Eye (tissue), 1 donor: ENCODE data around the gene SLC12A6.
"Not testable (repeated sequence)": the region's sequence is repeated elsewhere in the genome, so short reads cannot be mapped to it uniquely, and the experiment has no call there.

ENCODE experiments used
- DNase-seq: peaks from one replicate; pipeline ENCODE4 v3.0.0-alpha.2; 2015

The SLC12A6 gene

DNA sequence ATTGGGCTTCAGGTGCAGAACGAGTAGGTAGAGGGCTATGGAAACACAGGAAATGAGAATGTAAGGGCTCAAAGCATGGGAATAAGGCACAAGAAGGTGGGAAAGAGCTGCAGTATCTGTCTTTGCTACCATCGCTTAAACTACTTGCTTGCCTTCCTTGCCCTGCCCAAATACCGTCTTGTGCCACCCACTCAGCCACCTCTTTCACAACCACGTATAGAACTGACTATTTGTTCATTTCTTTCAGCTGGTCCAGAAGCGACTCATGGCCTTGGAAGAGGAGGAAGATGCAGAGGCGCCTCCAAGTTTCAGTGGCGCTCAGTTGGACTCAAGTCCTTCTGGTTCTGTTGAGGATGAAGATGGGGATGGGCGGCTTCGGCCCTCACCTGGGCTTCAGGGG, 17.7 kb upstream of the SLC12A6 start:
- no peak for DNase-seq

DNA sequence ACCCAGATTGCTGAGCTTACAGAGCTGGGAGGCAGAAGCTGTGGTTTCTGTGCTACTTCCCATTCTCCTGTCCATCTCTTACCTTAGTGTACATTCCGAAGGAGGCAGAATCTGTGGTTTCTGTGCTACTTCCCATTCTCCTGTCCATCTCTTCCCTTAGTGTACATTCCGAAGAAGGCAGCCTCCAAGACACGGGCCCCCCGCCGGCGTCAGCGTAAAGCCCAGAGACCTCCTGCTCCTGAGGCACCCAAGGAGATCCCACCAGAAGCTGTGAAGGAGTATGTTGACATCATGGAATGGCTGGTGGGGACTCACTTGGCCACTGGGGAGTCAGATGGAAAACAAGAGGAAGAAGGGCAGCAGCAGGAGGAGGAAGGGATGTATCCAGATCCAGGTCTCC, 16.7 kb upstream of the SLC12A6 start:
- no peak for DNase-seq

DNA sequence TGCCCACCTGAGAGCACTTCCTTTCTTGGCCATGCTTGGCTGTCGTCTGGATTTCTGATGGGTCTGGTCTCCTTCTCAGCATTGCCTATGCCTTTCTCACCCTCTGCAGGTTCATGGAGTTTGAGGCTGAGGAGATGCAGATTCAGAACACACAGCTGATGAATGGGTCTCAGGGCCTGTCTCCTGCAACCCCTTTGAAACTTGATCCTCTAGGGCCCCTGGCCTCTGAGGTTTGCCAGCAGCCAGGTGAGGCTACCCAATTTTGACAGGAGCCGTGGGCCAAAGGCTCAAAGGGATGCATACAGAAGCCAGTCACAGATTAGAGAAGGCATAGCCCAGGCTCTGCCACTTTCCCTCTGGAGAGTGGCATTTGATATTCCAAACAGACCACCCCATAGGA, 16.0 kb upstream of the SLC12A6 start:
- DNase-seq, result no peak

DNA sequence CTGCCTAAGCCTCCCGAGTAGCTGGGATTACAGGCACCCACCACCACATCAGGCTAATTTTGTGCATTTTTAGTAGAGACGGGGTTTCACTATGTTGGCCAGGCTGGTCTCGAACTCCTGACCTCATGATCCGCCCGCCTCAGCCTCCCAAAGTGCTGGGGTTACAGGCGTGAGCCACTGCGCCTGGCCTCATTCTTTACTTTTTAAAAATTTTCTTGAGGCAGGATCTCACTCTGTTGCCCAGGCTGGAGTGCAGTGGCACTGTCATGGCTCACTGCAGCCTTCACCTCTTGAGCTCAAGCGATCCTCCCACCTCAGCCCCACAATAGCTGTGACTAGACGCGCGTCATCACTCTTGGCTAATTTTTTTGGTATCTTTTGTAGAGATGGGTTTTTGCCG, 15.4 kb upstream of the SLC12A6 start:
- not testable (repeated sequence) for DNase-seq

DNA sequence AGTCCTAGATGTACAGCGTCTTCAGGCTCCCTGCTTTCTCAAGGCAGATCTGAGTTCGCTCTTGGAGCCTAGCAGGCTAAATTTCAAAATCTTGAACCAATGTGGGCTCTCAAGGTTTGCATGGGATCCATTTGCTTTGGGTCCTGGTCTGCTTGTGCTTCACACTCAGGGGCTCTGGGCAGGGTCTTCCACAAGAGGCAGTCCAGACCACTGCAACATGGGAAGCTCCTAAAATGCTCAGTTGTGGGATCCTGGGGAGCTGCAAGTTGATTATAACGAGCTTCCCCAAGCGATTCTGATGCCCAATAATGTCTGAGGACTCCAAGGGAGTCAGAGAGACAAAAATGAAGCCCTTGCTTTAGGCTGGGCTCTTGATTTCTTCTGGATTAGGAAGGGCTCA, 12.2 kb upstream of the SLC12A6 start:
- DNase-seq, result no peak

DNA sequence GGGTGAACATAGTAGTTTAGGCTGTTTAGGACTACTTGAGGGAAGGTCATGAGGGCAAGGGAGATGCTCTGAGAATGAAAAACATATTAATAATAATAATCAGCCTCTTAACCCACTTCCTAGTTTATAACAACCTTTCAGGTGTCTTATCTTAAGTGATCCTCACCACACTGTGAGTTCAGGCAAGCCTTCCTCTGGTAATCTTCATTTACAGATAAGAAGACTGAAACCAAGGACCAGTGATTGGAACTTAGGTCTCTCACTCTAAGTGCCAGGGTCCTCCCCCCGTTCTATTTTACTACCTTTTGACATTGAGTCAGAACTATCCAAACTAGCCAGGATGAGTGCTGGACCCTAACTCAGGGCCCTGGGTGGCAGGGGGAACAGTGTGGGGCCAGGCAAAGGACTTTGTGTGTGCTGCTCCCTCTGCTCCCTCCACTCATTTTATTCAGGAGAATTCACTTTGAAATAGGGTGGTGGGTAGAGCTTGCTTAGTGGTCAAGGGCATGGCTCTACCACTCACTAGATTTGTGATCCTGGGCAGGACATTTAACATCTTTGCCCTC, 11.2 kb upstream of the SLC12A6 start:
- DNase-seq, result no peak

DNA sequence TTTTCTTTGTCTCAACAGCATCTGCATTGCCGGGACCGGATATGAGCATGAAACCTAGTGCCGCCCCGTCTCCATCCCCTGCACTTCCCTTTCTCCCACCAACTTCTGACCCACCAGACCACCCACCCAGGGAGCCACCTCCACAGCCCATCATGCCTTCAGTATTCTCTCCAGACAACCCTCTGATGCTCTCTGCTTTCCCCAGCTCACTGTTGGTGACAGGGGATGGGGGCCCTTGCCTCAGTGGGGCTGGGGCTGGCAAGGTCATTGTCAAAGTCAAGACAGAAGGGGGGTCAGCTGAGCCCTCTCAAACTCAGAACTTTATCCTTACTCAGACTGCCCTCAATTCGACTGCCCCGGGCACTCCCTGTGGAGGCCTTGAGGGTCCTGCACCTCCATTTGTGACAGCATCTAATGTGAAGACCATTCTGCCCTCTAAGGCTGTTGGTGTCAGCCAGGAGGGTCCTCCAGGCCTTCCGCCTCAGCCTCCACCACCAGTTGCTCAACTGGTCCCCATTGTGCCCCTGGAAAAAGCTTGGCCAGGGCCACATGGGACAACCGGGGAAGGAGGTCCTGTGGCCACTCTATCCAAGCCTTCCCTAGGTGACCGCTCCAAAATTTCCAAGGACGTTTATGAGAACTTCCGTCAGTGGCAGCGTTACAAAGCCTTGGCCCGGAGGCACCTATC, 10.5 kb upstream of the SLC12A6 start:
- no peak for DNase-seq

DNA sequence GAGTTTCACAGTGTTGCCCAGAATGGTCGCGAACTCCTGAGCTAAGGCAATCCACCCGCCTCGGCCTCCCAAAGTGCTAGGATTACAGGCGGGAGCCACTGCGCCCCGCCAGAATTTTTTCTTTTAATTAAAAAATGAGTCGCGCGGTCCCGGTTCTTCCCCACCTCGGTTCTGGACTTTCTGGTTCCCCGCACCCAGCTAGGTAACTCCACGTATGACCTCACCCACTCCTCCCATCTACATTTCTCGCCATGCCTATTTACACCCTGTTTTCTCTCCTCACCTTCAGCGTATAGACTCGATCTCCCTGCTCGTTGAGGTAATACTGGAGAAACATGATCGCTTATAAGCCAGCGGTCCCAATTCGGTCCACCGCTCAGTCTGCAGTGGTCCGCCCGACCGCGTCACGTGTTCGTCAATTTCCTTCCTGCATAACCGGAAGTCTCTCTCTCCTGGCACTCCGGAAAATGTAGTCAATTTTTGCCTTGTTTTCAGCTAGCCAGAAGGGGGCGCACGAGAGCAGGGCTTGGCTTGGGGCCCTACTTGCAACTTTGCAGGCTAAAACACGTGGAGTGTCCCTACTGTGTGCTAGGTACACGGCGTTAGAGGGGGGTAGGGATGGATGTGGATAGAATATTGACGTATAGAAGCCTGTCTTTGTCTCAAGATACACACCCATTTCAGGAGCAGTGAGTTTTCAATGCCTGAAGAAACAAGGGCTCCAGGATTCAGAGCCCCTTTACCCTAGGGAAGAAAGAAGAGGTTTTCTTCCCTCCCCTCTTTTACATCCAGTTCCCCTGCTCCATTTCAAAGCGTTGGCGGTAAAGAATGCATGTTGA, 5.4 kb upstream of the SLC12A6 start, which contains the start of the genes NOP10 and NUTM1:
TSS of gene NOP10 (minus strand) at position 400 of the 839 bp plus-strand sequence. CDS start at position 337, 63 bp downstream.
TSS of gene NUTM1 (plus strand) at position 579 of the 839 bp plus-strand sequence. CDS start 382 bp downstream, outside the sequence.
- DNase-seq, result peak; percentile 96

DNA sequence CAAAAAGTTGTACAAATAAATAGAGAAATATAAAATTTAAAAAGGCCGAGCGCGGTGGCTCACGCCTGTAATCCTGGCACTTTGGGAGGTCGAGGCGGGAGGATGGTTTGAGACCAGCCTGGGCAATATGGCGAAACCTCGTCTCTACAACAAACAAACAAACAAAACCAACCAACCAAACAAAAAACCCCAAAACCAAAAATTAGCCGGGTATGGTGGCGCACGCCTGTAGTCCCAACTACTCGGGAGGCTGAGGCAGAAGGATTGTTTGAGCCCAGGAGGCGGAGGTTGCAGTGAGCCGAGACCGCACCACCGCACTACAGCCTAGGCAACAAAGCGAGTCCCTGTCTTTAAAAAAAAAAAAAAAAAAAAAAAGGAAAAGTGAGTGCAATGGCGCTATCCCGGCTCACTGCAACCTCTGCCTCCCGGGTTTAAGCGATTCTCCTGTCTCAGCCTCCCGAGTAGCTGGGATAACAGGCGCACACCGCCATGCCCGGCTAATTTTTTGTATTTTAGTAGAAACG, 4.7 kb upstream of the SLC12A6 start:
- not testable (repeated sequence) for DNase-seq

DNA sequence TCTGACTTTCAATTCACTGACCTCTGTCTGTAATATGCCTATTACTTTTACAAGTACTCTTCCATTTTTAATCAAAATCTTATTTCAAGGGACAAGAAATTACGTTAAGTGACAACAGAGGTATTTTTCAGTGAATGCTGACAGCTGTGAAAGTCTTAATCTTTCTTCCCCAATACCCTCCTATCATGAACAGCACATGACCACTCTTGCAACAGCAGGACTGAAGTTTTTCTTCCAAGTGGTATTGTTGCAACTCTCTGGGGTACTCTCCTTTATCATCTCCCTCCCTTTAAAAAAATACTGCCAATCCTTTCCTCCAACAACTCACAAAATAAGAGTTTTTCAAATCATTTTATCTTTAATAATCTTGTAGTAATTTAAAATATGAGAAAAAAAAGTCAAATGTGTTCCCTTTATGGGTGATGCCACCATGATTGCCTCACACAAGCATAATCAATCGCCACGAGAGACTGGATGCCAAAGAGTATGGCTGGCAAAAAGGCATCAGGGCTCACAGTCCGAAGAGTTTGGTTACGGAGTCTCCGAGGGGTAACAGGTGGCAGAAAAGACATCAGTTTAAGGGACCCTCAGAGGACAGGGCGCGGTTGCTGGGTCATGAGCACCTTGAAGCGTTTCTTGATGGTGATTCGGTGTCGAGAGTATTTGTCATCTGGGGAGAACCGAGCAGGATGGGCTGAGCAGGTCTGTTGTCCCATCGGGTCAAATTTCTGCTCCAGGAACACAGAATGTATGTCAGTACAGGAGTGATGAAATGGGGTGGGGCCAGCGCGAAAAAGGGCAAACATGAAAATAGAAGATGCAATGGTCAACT, 4.0 kb upstream of the SLC12A6 start:
- DNase-seq, result no peak

DNA sequence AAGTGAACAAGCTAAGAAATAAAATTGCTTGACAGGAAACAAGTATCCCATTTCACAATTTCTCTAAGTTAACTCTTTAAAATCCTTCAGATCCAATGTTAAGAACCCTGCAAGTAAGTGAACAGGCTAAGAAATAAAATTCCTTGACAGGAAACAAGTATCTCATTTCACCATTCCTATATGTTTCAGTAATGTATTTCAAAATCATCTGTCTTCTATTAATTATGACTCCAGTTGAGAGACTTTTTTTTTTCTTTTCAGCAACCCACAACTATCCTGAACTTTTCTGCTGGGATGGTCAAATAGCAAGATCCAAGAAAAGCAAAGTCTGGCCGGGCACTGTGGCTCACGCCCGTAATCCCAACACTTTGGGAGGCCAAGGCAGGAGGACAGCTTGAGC, 2.4 kb upstream of the SLC12A6 start:
- DNase-seq, result no peak

DNA sequence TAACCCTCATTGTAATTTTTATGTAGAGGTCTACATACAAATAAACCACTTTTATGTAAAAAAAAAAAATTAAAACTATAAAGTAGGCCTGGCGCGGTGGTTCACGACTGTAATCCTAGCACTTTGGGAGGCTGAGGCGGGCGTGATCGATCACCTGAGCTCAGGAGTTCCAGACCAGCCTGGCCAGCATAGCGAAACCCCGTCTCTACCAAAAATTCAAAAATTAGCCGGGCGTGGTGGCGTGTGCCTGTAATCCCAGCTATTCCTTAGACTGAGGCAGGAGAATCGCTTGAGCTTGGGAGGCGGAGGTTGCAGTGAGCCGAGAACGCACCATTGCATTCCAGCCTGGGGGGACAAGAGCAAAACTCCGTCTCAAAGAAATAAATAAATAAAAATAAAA, 766 bp upstream of the SLC12A6 start:
- peak; percentile 13 for DNase-seq

DNA sequence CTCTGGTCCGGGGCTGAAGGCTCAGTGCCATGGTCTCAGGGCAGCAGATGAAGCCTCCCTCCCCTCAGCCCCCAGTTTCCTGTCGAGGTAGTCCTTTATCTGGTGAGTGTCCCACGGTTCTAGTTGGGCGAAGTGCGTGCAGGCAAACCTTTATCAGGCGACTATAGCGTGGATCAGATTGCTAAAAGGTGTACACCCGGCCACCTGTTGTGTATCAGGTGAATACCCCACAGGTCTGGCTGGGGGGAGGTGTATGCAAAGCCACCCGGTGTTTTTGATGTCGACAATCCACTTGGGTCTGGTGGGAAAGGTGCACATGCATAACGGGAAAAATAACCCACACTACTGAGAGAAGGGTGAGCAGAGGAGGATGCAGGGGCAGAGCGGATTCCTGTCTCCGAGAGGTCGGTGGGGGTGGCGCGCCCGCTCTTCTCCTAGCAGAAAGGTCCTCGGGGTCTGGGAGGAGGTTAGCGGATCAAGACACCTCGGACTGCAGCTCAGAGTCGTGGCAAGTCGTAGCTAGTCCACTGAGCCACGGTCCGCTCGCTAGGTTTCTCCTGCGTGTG, 507 bp downstream of the SLC12A6 start:
- no peak for DNase-seq

DNA sequence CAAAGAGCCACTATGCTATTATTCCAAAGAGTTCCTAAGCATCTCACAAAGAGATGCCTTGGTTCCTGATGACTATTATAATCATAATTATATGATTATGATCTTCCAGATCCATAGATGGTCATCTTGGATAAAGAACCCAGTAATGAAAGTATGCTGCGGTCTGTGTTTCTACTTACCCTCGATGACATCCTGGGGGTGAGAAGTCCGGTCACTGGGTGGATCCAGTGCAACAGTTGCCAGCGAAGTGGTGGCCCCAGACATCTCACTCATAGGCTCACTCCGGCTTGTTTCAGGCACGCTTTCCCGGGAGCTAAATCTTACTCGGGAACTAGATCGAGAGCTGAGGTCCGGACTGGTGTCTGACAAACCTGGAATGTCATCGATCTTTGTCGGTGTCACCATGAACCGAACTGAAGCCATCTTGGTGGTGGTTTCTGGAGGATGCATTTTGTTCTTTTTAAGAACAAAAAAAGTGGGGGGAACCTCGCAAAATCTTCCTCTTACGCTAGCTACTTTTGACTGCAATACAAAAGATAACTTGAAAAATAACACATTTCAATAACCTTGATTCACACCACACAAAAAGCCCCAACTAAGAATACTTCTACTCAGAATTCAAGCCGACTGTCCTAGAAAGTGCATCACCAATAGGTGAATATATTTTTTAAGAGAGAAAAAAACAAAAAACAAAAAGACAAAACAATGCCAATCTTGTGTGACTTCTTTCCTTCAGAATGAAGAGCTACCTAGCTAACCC, 1.2 kb downstream of the SLC12A6 start:
- no peak for DNase-seq

DNA sequence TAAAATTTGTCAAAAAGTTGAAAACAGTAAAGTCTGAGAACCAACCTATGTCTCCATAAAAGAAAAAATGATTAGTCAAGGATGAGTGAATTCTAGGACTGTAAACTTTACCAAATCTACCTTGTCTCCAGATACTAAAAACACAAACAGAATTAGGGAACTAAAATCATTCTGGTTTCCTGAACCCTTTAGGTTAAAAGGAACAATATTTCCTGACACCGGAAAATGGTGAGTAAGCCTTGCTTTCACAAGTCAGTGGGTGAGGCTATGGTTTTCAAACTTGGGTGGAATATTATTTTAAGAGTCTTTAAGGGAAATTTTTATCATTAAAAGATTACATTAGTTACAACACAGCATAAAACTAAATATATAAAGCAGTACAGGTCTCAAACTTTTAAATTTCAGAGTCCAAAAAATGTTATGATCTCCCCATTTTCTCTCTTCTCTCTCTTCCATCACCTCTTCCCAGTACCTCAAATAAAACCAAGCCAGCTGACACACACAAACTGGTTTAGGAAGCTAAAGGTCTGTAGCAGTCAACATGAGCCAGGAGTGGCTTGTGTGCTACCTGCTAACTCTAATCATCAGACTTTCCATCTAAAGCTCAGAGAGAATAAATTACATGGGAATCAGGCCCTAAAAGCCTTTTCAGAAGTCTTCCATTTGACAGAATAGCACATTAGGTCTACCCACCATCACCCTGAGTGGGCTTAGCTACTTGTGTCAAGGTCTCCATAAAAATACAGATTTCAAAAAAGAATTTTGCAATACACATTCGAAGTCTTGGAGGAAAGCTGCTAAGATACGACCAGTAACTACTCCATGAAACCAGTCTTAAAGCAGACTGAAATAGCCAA, 2.2 kb downstream of the SLC12A6 start:
- DNase-seq, result no peak

DNA sequence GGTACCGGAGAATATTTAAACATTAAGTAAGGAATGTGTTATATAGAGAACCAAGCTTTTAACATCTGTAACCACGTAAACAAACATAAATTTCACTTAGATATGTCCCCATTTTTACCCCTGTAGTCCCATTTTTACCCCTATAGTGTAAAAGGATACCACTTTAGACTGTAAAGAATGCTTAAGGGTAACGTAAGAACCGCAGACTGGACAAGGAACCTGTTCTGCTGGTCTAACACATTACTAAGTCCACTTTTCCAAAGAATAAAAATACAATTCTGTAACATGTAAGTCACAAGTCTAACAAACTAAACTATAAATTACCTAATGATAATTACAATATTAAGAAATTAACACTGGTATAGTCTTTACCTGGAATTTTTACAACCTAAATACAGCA, 2.9 kb downstream of the SLC12A6 start:
- DNase-seq, result no peak

DNA sequence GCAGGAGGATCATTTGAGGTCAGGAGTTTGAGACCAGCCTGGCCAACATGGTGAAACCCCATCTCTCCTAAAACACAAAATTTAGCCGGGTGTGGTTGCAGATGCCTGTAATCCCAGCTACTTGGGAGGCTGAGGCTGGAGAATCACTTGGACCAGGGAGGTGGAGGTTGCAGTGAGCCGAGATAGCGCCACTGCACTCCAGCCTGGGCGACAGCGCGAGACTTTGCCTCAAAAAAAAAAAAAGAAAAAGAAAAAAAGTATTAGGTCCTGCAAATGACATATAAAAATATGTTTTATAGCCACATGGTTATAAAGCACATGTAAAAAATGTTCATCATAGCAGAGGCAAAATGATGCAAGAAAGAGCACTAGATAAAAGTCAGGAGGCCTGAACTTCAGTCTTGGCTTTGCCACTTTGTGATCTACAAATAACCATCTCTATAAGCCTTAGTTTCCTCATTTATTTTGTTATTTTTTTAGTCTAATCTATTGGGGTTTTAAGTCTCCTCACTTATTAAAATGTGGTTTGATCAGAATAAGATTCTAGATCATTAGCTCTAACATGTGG, 4.9 kb downstream of the SLC12A6 start:
- no peak for DNase-seq

DNA sequence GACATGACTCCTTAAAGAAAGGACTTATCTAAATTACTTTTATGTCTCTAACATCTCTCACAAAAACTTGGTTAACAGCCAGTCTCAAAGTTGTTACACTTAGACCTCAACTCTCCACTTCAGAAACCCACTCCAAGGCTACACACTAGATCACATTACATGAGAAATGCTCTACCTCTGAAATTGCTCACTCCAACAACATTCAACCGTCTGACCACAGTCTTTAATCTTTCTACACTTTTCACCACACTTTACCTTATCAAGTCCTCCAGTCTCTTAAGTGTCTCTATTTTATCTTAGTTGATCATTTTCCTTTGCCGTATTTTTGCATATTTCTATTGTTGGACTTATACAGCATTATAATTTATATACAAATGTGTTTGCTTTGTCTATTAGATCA, 5.8 kb downstream of the SLC12A6 start:
- DNase-seq, result no peak

DNA sequence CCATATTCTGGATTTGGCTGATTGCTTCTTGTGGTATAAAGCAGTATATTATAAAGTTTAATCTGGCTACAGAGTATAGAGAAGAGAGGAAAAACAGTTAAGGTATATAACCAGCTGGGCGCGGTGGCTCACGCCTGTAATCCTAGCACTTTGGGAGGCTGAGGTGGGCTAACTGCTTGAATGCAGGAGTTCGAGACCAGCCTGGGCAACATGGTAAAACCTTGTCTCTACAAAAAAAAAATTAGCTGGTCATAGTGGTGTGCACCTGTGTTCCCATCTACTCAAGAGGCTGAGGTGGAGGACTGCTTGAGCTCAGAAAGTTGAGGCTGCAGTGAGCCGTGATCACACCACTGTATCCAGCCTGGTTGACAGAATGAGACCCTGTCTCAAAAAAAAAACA, 7.3 kb downstream of the SLC12A6 start:
- no peak for DNase-seq

DNA sequence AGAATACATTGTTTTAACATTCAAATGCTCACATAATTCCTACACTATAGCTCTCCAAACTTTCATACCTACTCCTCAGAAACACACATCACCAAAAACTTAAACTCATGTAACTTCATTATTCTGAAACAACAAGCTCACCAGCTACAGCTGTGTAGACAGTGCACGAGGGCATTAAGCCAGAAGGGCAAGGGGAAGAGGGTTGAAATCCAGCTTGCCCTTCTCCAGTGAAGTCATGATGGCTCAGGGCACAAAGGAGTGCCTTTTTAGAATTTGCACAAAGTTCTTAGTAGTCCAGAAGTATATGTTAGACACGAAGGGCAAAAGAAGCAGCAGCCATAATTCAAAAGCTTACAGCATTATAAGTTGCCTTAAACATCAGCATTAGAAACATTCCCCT, 8.6 kb downstream of the SLC12A6 start:
- DNase-seq, result no peak
